H1 (cell line): ENCODE results near the gene OLA1. TPM values are rescaled to one million over a fixed set of nuclear protein-coding genes. Genes with fewer than 3 reads are reported as not detected.
A peak's percentile ranks its signal among the peaks of the same experiment; 100 is the strongest.

Source experiments
- CTCF ChIA-PET: fragments of 300-600 bp; sonication (Branson Sonifier 250); formaldehyde crosslinking; loops from one replicate; lab custom pipeline; 2021; ENCODE audit not compliant: partially characterized antibody; lab: Charles Lee
- POLR2A ChIA-PET: fragments of 300-600 bp; sonication (Branson Sonifier 250); formaldehyde crosslinking; loops from one replicate; lab custom pipeline; 2021; ENCODE audit warnings: inconsistent platforms; ENCODE audit not compliant: partially characterized antibody; lab: Charles Lee
- DNase-seq, 2 experiments: peaks; one replicate each; pipeline versions ENCODE4 v3.0.0 to v3.0.0-alpha.2; 2010 to 2022; ENCODE audit warnings: low spot score in 2 of 2, low read depth in 1 of 2, mixed read lengths in 1 of 2
- FAIRE-seq: peaks from 2 replicates; lab custom pipeline; 2011; peaks lifted over from hg19 to GRCh38; lab: Jason Lieb, UNC
- H2AFZ ChIP-seq: 2 replicates; pipeline ENCODE4 v1.8.1; 2012; ENCODE audit warnings: low read length, inconsistent platforms
- H2AK5ac ChIP-seq: 2 replicates; pipeline ENCODE4 v1.6.1; 2013; ENCODE audit warnings: low read depth, low read length
- H2BK120ac ChIP-seq: replicated peaks from 2 replicates; pipeline ENCODE3; 2013; ENCODE audit warnings: low read depth, low read length, inconsistent platforms
- H2BK12ac ChIP-seq: 2 replicates; pipeline ENCODE4 v1.6.1; 2013; ENCODE audit warnings: low read depth, low read length
- H2BK15ac ChIP-seq: 2 replicates; pipeline ENCODE4 v1.6.1; 2013; ENCODE audit warnings: low read length
- H2BK20ac ChIP-seq: 2 replicates; pipeline ENCODE4 v1.6.1; 2013; ENCODE audit warnings: low read length
- H2BK5ac ChIP-seq: 2 replicates; pipeline ENCODE4 v1.6.1; 2013; ENCODE audit warnings: low read depth, low read length
- H3K14ac ChIP-seq: 2 replicates; pipeline ENCODE4 v1.6.1; 2013; ENCODE audit warnings: inconsistent platforms; ENCODE audit not compliant: insufficient read length
- H3K18ac ChIP-seq: 2 replicates; pipeline ENCODE4 v1.6.1; 2013; ENCODE audit warnings: low read length; ENCODE audit errors: extremely low read depth
- H3K23ac ChIP-seq: 2 replicates; pipeline ENCODE4 v1.6.1; 2013; ENCODE audit warnings: inconsistent platforms; ENCODE audit not compliant: insufficient read length
- H3K23me2 ChIP-seq: 2 replicates; pipeline ENCODE4 v1.6.1; 2013; ENCODE audit warnings: low read depth, low read length
- H3K27ac ChIP-seq: 2 replicates; pipeline ENCODE4 v1.6.1; 2011; ENCODE audit warnings: low read depth, low read length, inconsistent platforms
- H3K27me3 ChIP-seq, 4 experiments: replicated peaks in 1 of 4; 1 replicate in 1 of 4; 2 replicates in 3 of 4; pipeline versions ENCODE4 v1.6.1 to v1.8.1; 2011 to 2013; ENCODE audit warnings: low read length in 3 of 4, mild to moderate bottlenecking in 3 of 4, inconsistent platforms in 2 of 4, mixed read lengths in 2 of 4, moderate library complexity in 1 of 4; ENCODE audit not compliant: control insufficient read depth in 3 of 4, insufficient read depth in 3 of 4; ENCODE audit errors: extremely low read depth in 1 of 4
- H3K36me3 ChIP-seq, 4 experiments: 2 replicates each; pipeline versions ENCODE4 v1.6.1 to v1.8.1; 2011 to 2013; ENCODE audit warnings: mild to moderate bottlenecking in 4 of 4, low read length in 3 of 4, moderate library complexity in 2 of 4, control low read depth in 1 of 4, inconsistent platforms in 1 of 4; ENCODE audit not compliant: insufficient read depth in 4 of 4, control insufficient read depth in 2 of 4
- H3K4ac ChIP-seq: replicated peaks from 2 replicates; pipeline ENCODE3; 2013; ENCODE audit warnings: low read length, low read depth, mixed read lengths, inconsistent platforms; ENCODE audit not compliant: insufficient read length
- H3K4me1 ChIP-seq, 4 experiments: replicated peaks in 1 of 4; 1 replicate in 1 of 4; 2 replicates in 3 of 4; pipeline versions ENCODE4 v1.6.1 to v1.8.1; 2011 to 2013; ENCODE audit warnings: low read length in 3 of 4, inconsistent platforms in 2 of 4, mixed read lengths in 1 of 4; ENCODE audit not compliant: insufficient read depth in 4 of 4, control insufficient read depth in 3 of 4
- H3K4me2 ChIP-seq, 2 experiments: 2 replicates each; pipeline versions ENCODE4 v1.6.1 to v1.8.1; 2011 to 2013; ENCODE audit warnings: low read depth in 2 of 2, low read length in 2 of 2, control low read depth in 1 of 2, inconsistent platforms in 1 of 2, mild to moderate bottlenecking in 1 of 2; ENCODE audit not compliant: insufficient read depth in 1 of 2
- H3K4me3 ChIP-seq, 4 experiments: fragments of 200-600, 300-600 bp in 1 of 4; sonication (generic), shearing (Covaris generic), sonication (Bioruptor Twin) in 1 of 4; 2 replicates each; pipeline versions ENCODE4 v1.5.1 to v1.8.1; 2011 to 2016; ENCODE audit warnings: low read length in 4 of 4, low read depth in 3 of 4, control low read depth in 2 of 4, inconsistent platforms in 2 of 4, mild to moderate bottlenecking in 2 of 4, mixed read lengths in 1 of 4, moderate library complexity in 1 of 4; ENCODE audit not compliant: insufficient read depth in 2 of 4; ENCODE audit errors: extremely low read depth in 1 of 4
- H3K56ac ChIP-seq: replicated peaks from 2 replicates; pipeline ENCODE3; 2013; ENCODE audit warnings: low read depth, mild to moderate bottlenecking, mixed read lengths, low read length, inconsistent platforms; ENCODE audit not compliant: insufficient read length
- H3K79me1 ChIP-seq: 2 replicates; pipeline ENCODE4 v1.6.1; 2013; ENCODE audit warnings: low read depth, low read length, control low read depth
- H3K79me2 ChIP-seq, 2 experiments: 2 replicates each; pipeline versions ENCODE4 v1.6.1 to v1.8.1; 2012 to 2013; ENCODE audit warnings: low read length in 2 of 2, mild to moderate bottlenecking in 2 of 2, inconsistent platforms in 1 of 2; ENCODE audit not compliant: insufficient read depth in 2 of 2, control insufficient read depth in 1 of 2
- H3K9ac ChIP-seq, 4 experiments: replicated peaks in 1 of 4; 1 replicate in 1 of 4; 2 replicates in 3 of 4; pipeline versions ENCODE4 v1.6.1 to v1.8.1; 2011 to 2013; ENCODE audit warnings: low read depth in 3 of 4, low read length in 3 of 4, control low read depth in 2 of 4, mild to moderate bottlenecking in 2 of 4, moderate library complexity in 2 of 4, inconsistent platforms in 1 of 4; ENCODE audit errors: extremely low read depth in 1 of 4
- H3K9me3 ChIP-seq, 2 experiments: 2 replicates each; pipeline versions ENCODE4 v1.6.1 to v1.8.1; 2012 to 2013; ENCODE audit warnings: mild to moderate bottlenecking in 2 of 2, moderate library complexity in 2 of 2, control low read depth in 1 of 2, inconsistent platforms in 1 of 2, low read depth in 1 of 2, low read length in 1 of 2, mixed read lengths in 1 of 2; ENCODE audit not compliant: insufficient read depth in 2 of 2
- H4K20me1 ChIP-seq, 2 experiments: replicated peaks in 1 of 2; 2 replicates each; pipeline versions ENCODE3 to v1.8.1; 2011 to 2013; ENCODE audit warnings: inconsistent platforms in 2 of 2, low read length in 2 of 2, mild to moderate bottlenecking in 1 of 2; ENCODE audit not compliant: insufficient read depth in 2 of 2, control insufficient read depth in 1 of 2
- H4K5ac ChIP-seq: 2 replicates; pipeline ENCODE4 v1.6.1; 2013; ENCODE audit warnings: low read length, low read depth, mixed read lengths, inconsistent platforms; ENCODE audit not compliant: insufficient read length
- H4K8ac ChIP-seq: 2 replicates; pipeline ENCODE4 v1.8.0; 2013; ENCODE audit warnings: mild to moderate bottlenecking, moderate library complexity, low read length, inconsistent platforms; ENCODE audit not compliant: insufficient read depth; ENCODE audit errors: extremely low read depth
- H4K91ac ChIP-seq: replicated peaks from 2 replicates; pipeline ENCODE3; 2013; ENCODE audit warnings: low read length, mixed read lengths, inconsistent platforms; ENCODE audit not compliant: insufficient read length
- CBX8 ChIP-seq: fragments of 300-800, 300-1000 bp; sonication (generic); IDR thresholded peaks from 2 replicates; pipeline ENCODE4 v1.7.1; 2016; ENCODE audit warnings: low read depth, low read length, borderline replicate concordance
- EP300 ChIP-seq, 2 experiments: IDR thresholded peaks; 1 replicate in 1 of 2; 2 replicates in 1 of 2; pipeline ENCODE4 v1.6.1; 2011 to 2012; ENCODE audit warnings: low read depth in 2 of 2, low read length in 2 of 2, mild to moderate bottlenecking in 2 of 2, borderline replicate concordance in 1 of 2, inconsistent platforms in 1 of 2, moderate library complexity in 1 of 2
- NANOG ChIP-seq: IDR thresholded peaks from 2 replicates; pipeline ENCODE4 v1.6.1; 2011; ENCODE audit warnings: low read length, low read depth, mild to moderate bottlenecking, inconsistent platforms; ENCODE audit not compliant: insufficient read depth, poor library complexity, severe bottlenecking
- RNF2 ChIP-seq: fragments of 200-900, 300-1000 bp; sonication (generic); IDR thresholded peaks from 2 replicates; pipeline ENCODE4 v1.7.1; 2016; ENCODE audit warnings: borderline replicate concordance, low read depth, mild to moderate bottlenecking, antibody characterized with exemption, low read length; ENCODE audit not compliant: poor library complexity, severe bottlenecking; ENCODE audit errors: missing control alignments
- RXRA ChIP-seq: IDR thresholded peaks from 2 replicates; pipeline ENCODE4 v1.6.1; 2011; ENCODE audit warnings: low read depth, mild to moderate bottlenecking, low read length, moderate library complexity; ENCODE audit not compliant: insufficient read depth
- SAP30 ChIP-seq: fragments of 300-600 bp; sonication (generic); IDR thresholded peaks from 2 replicates; pipeline ENCODE4 v1.7.1; 2012; ENCODE audit warnings: low read length, moderate library complexity, mild to moderate bottlenecking, inconsistent platforms; ENCODE audit not compliant: insufficient read depth, insufficient replicate concordance
- SIX5 ChIP-seq: IDR thresholded peaks from 2 replicates; pipeline ENCODE4 v1.6.1; 2011; ENCODE audit warnings: mild to moderate bottlenecking, low read depth, low read length
- ZNF274 ChIP-seq: IDR thresholded peaks from 2 replicates; pipeline ENCODE4 v1.7.0; 2012; ENCODE audit warnings: low read length, borderline replicate concordance; ENCODE audit errors: extremely low read depth
- WGBS, 2 experiments: shearing (Covaris generic) in 1 of 2; methylation state at CpG; one replicate each; pipeline versions ENCODE4 v1.1.6 to v1.1.7; 2013 to 2015; ENCODE audit warnings: low lambda C conversion rate in 2 of 2, mixed read lengths in 2 of 2, inconsistent platforms in 1 of 2, low coverage in 1 of 2, missing lambda C conversion rate in 1 of 2; ENCODE audit not compliant: insufficient replicate concordance in 2 of 2, insufficient coverage in 1 of 2, insufficient read length in 1 of 2; ENCODE audit errors: extremely low coverage in 1 of 2, missing lambda C conversion rate in 1 of 2; 5-methylcytosine and 5-hydroxymethylcytosine counted together
- polyA plus RNA-seq, 7 experiments: library from polyadenylated mRNA; depleted of rRNA in 3 of 7; stranded (reverse) in 5 of 7; unstranded in 2 of 7; fragments of >200 nt in 5 of 7; fragments of 200-250 nt in 2 of 7; gene quantifications; 1 replicate in 5 of 7; 2 replicates in 1 of 7; 4 replicates in 1 of 7; pipeline versions ENCODE4 v1.2.1 to v1.2.3, GENCODE V29; 2011 to 2013; ENCODE audit warnings: missing spikeins in 2 of 7, mixed read lengths in 2 of 7
- total RNA-seq: library from RNA; stranded (reverse); fragmentation: NEBNext Ultra II Directional; extraction: Animal tissue kit (Norgen Biotek cat#: 25700); gene quantifications from 2 replicates; pipeline ENCODE4 v1.2.1, GENCODE V29; 2021
- TF ChIP-seq, protein P1 (sequence below): IDR thresholded peaks from 2 replicates; pipeline ENCODE4 v1.6.1; 2011; ENCODE audit warnings: low read length, improper control_type of control experiment

The OLA1 gene
- total and polyA plus RNA-seq, 2 of the 8 experiments (the other 6 are each of a cell fraction or from before 2014, with no cell fraction given) = 39.3 to 158 TPM

DNA sequence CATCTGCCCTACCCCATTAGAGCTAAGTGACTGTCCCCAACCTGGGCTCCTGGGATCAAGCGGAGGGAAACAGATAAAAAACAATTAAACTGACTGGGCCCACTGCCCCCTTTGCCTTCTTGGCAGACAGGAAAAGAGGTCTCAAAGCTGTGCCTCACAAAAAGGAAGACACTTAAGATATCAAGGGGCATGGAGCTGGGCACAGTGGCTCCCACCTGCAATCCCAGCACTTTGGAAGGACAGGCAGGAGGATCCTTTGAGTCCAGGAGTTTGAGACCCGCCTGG, 208.0 kb downstream of the OLA1 start:
- Histone ChIP-seq H3K23ac (no peak overlapping the region), H2AFZ (peak overlapping the region; percentile 28), H3K9me3 (no peaks in the 10 kb centered on the region), H4K20me1 (no peaks in the 10 kb centered on the region), H3K9ac (no peak overlapping the region), H3K27ac (no peak overlapping the region), H3K4me1 (peaks cover 4 to 7% (median 6%) of the 10 kb centered on the region in 4 experiments; a peak in 6 of 7 replicates), H4K5ac (no peak overlapping the region), H3K4ac (no peak overlapping the region), H3K23me2 (no peaks in the 10 kb centered on the region), H4K91ac (peak overlapping the region; percentile 70), H3K27me3 (no peaks in the 10 kb centered on the region), H4K8ac (no peak overlapping the region; the same call in 1 of the 2 replicates), H3K18ac (peak overlapping the region; percentile 85), H2AK5ac (no peak overlapping the region), H2BK5ac (no peak overlapping the region; the same call in 1 of the 2 replicates), H2BK120ac (no peak overlapping the region), H3K79me1 (no peaks in the 10 kb centered on the region), H2BK20ac (0 out of 2 replicates have a peak overlapping the region, but pooled peaks have one; percentile 65), H3K4me2 (no peak overlapping the region), H2BK15ac (peak overlapping the region; percentile 89; the same call in 1 of the 2 replicates), H3K4me3 (no peak overlapping the region), H3K14ac (no peak overlapping the region), H2BK12ac (peak overlapping the region; percentile 81; the same call in 1 of the 2 replicates), H3K79me2 (no peaks in the 10 kb centered on the region), H3K56ac (no peak overlapping the region), H3K36me3 (no peaks in the 10 kb centered on the region)
- ChIA-PET POLR2A (interaction anchor here (1.3 kb wide), 1 partner anchor 149 kb away, joined by 3 read pairs; no protein-coding TSS in a partner anchor), CTCF (interaction anchor here (0.6 to 1.5 kb wide), 17 partner anchors 8 to 233 kb away, joined by 3 to 16 read pairs (median 4); no protein-coding TSS in a partner anchor)
- 85% methylated on average over 2 of the region's 2 CpGs; no CpG with 5 or more reads in 1 of the 2 experiments for WGBS, 2 experiments
- DNase-seq (no peak), FAIRE-seq (no peak)
- TF ChIP-seq ZNF274 = no peak
- no peak for TF ChIP-seq RNF2
- TF ChIP-seq, protein P1, sequence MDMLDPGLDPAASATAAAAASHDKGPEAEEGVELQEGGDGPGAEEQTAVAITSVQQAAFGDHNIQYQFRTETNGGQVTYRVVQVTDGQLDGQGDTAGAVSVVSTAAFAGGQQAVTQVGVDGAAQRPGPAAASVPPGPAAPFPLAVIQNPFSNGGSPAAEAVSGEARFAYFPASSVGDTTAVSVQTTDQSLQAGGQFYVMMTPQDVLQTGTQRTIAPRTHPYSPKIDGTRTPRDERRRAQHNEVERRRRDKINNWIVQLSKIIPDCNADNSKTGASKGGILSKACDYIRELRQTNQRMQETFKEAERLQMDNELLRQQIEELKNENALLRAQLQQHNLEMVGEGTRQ = no peak
- no peak for TF ChIP-seq NANOG
- no peak for TF ChIP-seq SIX5
- no peak for TF ChIP-seq EP300 (IDR thresholded peaks at IDR 0.05; ENCODE audit: borderline replicate concordance in 1 of 2, low read depth in 2 of 2, low read length in 2 of 2)
- no peak for TF ChIP-seq CBX8
- TF ChIP-seq SAP30 = no peak
- no peak for TF ChIP-seq RXRA
